Upper lobe of left lung (tissue), 6 donors: ENCODE results near the gene PGS1. TPM values are rescaled to one million over a fixed set of nuclear protein-coding genes. Genes with fewer than 3 reads are reported as not detected.

Source experiments
- ATAC-seq, 2 donors: fragments of 200-7000 bp; cut with Tn5 transposase; one replicate each; pipeline ENCODE4 v1.9.1; 2022; ENCODE audit warnings: mild to moderate bottlenecking in 2 of 2, moderate library complexity in 2 of 2; ENCODE audit not compliant: low FRiP score in 2 of 2
- DNase-seq, 2 donors: peaks; one replicate each; pipeline ENCODE4 v3.0.0-alpha.2; 2019 to 2020
- H3K27ac ChIP-seq, 4 donors: fragments of 200-600 bp; sonication (generic); one replicate each; pipeline ENCODE4 v1.5.1; 2016 to 2019
- H3K27me3 ChIP-seq, 4 donors: fragments of 200-600 bp; sonication (generic); one replicate each; pipeline ENCODE4 v1.5.1; 2017 to 2019
- H3K36me3 ChIP-seq, 4 donors: fragments of 200-600 bp; sonication (generic); one replicate each; pipeline ENCODE4 v1.5.1; 2016 to 2019
- H3K4me1 ChIP-seq, 4 donors: fragments of 200-600 bp; sonication (generic); one replicate each; pipeline ENCODE4 v1.5.1; 2018 to 2019
- H3K4me3 ChIP-seq, 4 donors: fragments of 200-600 bp; sonication (generic); one replicate each; pipeline ENCODE4 v1.5.1; 2017 to 2019; ENCODE audit warnings: mild to moderate bottlenecking in 2 of 4, moderate library complexity in 1 of 4
- H3K9me3 ChIP-seq, 4 donors: fragments of 200-600 bp; sonication (generic); one replicate each; pipeline ENCODE4 v1.5.1; 2018 to 2019
- CTCF ChIP-seq, 6 experiments: fragments of 450-650 bp in 4 of 6; fragments of 200-600 bp in 2 of 6; sonication (generic) in 2 of 6; IDR thresholded peaks; one replicate each; pipeline ENCODE4 v1.5.1; 2016 to 2019; ENCODE audit warnings: antibody characterized with exemption in 6 of 6
- EP300 ChIP-seq, 4 donors: sonication (generic); formaldehyde crosslinking; IDR thresholded peaks; one replicate each; pipeline ENCODE4 v1.5.1; 2017; ENCODE audit warnings: antibody characterized with exemption in 4 of 4, control low read depth in 2 of 4
- POLR2A ChIP-seq, 4 donors: fragments of 450-650 bp; IDR thresholded peaks; one replicate each; pipeline ENCODE4 v1.5.1; 2016 to 2017; ENCODE audit warnings: antibody characterized with exemption in 4 of 4, mild to moderate bottlenecking in 2 of 4
- POLR2AphosphoS5 ChIP-seq, 2 donors: sonication (generic); formaldehyde crosslinking; IDR thresholded peaks; one replicate each; pipeline ENCODE4 v1.5.1; 2017; ENCODE audit warnings: antibody characterized with exemption in 2 of 2
- WGBS, 2 donors: methylation state at CpG; one replicate each; pipeline ENCODE4 v1.1.5; 2017 to 2018; 5-methylcytosine and 5-hydroxymethylcytosine counted together
- small RNA-seq, 4 donors: library from RNA; depleted of rRNA; stranded (forward); fragments of <200 nt; gene quantifications; one replicate each; pipeline ENCODE3, GENCODE V24; 2016
- total RNA-seq, 6 donors: library from RNA; depleted of rRNA in 4 of 6; stranded (reverse); fragments of >200 nt in 4 of 6; gene quantifications; one replicate each; pipeline versions ENCODE4 v1.1.0 to v1.2.1, GENCODE V29; 2016 to 2021
- donor health status: DM: no; HTN: no; CAD: no; lungs with moderate emphysema.
- donor health status: DM: no; HTN: yes; CAD: no; lungs with severe emphysema.

Gene PGS1
- total RNA-seq, 6 donors from 2014 or later: 79.2 to 348 (median 92.3) TPM

- Histone ChIP-seq H3K4me3 (no peak overlapping the region), H3K9me3 (no peaks in the 10 kb centered on the region), H3K36me3 (no peaks in the 10 kb centered on the region), H3K27ac (no peak overlapping the region), H3K4me1 (no peaks in the 10 kb centered on the region), H3K27me3 (no peaks in the 10 kb centered on the region)
- ATAC-seq (no peak), DNase-seq (no peak)
- TF ChIP-seq CTCF (IDR thresholded peaks at IDR 0.05) (no peak), POLR2A (IDR thresholded peaks at IDR 0.05) (no peak), POLR2AphosphoS5 (IDR thresholded peaks at IDR 0.05) (no peak), EP300 (IDR thresholded peaks at IDR 0.05) (no peak)
- 88 to 91% methylated on average over 11 to 12 of the region's 12 CpGs for WGBS, 2 donors
Observed at GRCh38 chr17:78473951-78474613, 95.6 kb downstream of the PGS1 start.

Small RNA genes within 50 kb of the gene (small RNA-seq; reads per million reads assigned to genes)
- 0 reads per million in 4 donors for gene RF00415
- 0 reads per million in 4 donors for gene RN7SL236P

Other genes with a start within 250 kb of the PGS1 start
- 100 to 1,000 TPM in 5 of 6 donors, 10 to 100 TPM in 1; 51.4 to 216 (median 195) TPM for gene TMC6, start 249.9 kb upstream of the PGS1 start, total RNA-seq
- 10 to 100 TPM; 10.8 to 65.0 (median 33.8) TPM for gene TMC8, start 247.9 kb upstream of the PGS1 start, total RNA-seq
- 1 to 10 TPM in 1 of 6 donors, under 1 TPM in 2, not detected in 3; 0.46 to 1.1 (median 0.54) TPM for gene C17orf99, start 232.3 kb upstream of the PGS1 start, total RNA-seq
- gene SYNGR2, start 210.1 kb upstream of the PGS1 start, total RNA-seq: 100 to 1,000 TPM; 110 to 265 (median 179) TPM
- gene TK1, start 191.6 kb upstream of the PGS1 start, total RNA-seq: 10 to 100 TPM in 3 of 6 donors, 1 to 10 TPM in 3; 2.8 to 16.0 (median 9.0) TPM
- 100 to 1,000 TPM in 1 of 6 donors, 10 to 100 TPM in 5; 30.5 to 265 (median 44.2) TPM for gene AFMID, start 191.3 kb upstream of the PGS1 start, total RNA-seq
- gene BIRC5, start 164.4 kb upstream of the PGS1 start, total RNA-seq: 1 to 10 TPM in 5 of 6 donors, not detected in 1; 1.4 to 6.4 (median 3.5) TPM
- gene TMEM235, start 147.0 kb upstream of the PGS1 start, total RNA-seq: not detected
- 100 to 1,000 TPM in 3 of 6 donors, 10 to 100 TPM in 3; 67.1 to 173 (median 114) TPM for gene SOCS3, start 18.6 kb upstream of the PGS1 start, total RNA-seq
- gene DNAH17, start 198.7 kb downstream of the PGS1 start, total RNA-seq: 10 to 100 TPM in 1 of 6 donors, 1 to 10 TPM in 5; 2.0 to 21.0 (median 3.7) TPM